ENCODE data around the gene AFP.

AFP gene

DNA sequence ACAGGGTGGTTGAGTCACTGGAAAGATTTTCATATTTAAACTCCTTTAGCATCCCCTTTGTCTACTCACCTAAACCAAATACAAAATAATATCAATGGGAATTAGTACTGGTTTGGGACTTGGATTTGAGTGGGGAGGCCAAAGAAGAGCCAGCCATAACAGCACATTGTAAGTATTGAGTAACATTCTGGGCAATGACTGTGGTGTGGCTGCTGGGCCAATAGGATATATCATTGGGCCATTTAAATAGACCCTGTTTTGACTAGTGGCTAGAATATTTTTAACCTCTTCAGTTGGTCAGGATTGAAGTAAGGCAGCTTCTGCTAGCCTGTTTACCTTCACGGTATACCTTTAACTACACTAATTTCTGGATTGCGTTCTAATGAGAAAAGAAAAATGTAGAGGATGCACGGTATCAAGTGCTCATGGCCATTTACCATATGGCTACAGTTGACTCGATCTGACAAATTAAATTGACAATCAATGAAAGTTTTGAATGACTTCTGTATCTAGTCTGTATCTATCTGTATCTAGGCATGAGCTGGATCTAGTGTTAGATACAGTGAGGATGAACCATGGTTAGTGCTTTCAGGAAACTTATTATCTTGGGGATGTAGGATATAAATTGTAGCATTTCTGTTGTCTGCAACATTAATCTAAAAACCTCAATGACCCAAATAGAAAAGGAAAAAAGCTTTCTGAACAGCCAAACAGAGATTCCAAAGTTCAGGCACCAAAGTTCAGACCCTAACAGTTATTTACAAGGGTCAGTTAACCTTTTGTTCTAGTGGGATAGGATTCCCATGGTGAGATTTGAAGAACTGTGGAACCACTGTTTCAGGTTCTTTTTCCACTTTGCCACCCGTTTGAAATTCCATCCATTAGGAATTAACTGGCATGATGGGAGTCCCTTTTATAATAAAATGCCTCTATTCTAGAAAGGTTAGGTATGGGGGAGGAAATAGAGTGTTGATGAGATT, 38.7 kb upstream of the AFP start:
- TF ChIP-seq ISL1 (CRISPR knock-in tag; IDR thresholded peaks at IDR 0.05), result no peak
- TF ChIP-seq, protein P1, sequence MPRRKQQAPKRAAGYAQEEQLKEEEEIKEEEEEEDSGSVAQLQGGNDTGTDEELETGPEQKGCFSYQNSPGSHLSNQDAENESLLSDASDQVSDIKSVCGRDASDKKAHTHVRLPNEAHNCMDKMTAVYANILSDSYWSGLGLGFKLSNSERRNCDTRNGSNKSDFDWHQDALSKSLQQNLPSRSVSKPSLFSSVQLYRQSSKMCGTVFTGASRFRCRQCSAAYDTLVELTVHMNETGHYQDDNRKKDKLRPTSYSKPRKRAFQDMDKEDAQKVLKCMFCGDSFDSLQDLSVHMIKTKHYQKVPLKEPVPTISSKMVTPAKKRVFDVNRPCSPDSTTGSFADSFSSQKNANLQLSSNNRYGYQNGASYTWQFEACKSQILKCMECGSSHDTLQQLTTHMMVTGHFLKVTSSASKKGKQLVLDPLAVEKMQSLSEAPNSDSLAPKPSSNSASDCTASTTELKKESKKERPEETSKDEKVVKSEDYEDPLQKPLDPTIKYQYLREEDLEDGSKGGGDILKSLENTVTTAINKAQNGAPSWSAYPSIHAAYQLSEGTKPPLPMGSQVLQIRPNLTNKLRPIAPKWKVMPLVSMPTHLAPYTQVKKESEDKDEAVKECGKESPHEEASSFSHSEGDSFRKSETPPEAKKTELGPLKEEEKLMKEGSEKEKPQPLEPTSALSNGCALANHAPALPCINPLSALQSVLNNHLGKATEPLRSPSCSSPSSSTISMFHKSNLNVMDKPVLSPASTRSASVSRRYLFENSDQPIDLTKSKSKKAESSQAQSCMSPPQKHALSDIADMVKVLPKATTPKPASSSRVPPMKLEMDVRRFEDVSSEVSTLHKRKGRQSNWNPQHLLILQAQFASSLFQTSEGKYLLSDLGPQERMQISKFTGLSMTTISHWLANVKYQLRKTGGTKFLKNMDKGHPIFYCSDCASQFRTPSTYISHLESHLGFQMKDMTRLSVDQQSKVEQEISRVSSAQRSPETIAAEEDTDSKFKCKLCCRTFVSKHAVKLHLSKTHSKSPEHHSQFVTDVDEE (CRISPR knock-in tag; IDR thresholded peaks at IDR 0.05), result no peak
- no peak for TF ChIP-seq ZNF70 (CRISPR knock-in tag; IDR thresholded peaks at IDR 0.05)
- TF ChIP-seq ZC3H10 (CRISPR knock-in tag; IDR thresholded peaks at IDR 0.05), result no peak
- TF ChIP-seq, protein P2, sequence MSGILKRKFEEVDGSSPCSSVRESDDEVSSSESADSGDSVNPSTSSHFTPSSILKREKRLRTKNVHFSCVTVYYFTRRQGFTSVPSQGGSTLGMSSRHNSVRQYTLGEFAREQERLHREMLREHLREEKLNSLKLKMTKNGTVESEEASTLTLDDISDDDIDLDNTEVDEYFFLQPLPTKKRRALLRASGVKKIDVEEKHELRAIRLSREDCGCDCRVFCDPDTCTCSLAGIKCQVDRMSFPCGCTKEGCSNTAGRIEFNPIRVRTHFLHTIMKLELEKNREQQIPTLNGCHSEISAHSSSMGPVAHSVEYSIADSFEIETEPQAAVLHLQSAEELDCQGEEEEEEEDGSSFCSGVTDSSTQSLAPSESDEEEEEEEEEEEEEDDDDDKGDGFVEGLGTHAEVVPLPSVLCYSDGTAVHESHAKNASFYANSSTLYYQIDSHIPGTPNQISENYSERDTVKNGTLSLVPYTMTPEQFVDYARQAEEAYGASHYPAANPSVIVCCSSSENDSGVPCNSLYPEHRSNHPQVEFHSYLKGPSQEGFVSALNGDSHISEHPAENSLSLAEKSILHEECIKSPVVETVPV (CRISPR knock-in tag; IDR thresholded peaks at IDR 0.05), result no peak
- TF ChIP-seq, protein P3, sequence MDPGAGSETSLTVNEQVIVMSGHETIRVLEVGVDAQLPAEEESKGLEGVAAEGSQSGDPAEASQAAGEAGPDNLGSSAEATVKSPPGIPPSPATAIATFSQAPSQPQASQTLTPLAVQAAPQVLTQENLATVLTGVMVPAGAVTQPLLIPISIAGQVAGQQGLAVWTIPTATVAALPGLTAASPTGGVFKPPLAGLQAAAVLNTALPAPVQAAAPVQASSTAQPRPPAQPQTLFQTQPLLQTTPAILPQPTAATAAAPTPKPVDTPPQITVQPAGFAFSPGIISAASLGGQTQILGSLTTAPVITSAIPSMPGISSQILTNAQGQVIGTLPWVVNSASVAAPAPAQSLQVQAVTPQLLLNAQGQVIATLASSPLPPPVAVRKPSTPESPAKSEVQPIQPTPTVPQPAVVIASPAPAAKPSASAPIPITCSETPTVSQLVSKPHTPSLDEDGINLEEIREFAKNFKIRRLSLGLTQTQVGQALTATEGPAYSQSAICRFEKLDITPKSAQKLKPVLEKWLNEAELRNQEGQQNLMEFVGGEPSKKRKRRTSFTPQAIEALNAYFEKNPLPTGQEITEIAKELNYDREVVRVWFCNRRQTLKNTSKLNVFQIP (CRISPR knock-in tag; IDR thresholded peaks at IDR 0.05; ENCODE audit: borderline replicate concordance, low read depth), result no peak
- TF ChIP-seq PPARA (CRISPR knock-in tag; IDR thresholded peaks at IDR 0.05; ENCODE audit: borderline replicate concordance), result no peak
- TF ChIP-seq CSDC2 (CRISPR knock-in tag; IDR thresholded peaks at IDR 0.05), result no peak
- TF ChIP-seq GLIS3 (CRISPR knock-in tag; IDR thresholded peaks at IDR 0.05), result no peak
- TF ChIP-seq, protein P4, sequence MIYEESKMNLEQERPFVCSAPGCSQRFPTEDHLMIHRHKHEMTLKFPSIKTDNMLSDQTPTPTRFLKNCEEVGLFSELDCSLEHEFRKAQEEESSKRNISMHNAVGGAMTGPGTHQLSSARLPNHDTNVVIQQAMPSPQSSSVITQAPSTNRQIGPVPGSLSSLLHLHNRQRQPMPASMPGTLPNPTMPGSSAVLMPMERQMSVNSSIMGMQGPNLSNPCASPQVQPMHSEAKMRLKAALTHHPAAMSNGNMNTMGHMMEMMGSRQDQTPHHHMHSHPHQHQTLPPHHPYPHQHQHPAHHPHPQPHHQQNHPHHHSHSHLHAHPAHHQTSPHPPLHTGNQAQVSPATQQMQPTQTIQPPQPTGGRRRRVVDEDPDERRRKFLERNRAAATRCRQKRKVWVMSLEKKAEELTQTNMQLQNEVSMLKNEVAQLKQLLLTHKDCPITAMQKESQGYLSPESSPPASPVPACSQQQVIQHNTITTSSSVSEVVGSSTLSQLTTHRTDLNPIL (CRISPR knock-in tag; IDR thresholded peaks at IDR 0.05; ENCODE audit: low read depth), result no peak
- no peak for TF ChIP-seq TOX (CRISPR knock-in tag; IDR thresholded peaks at IDR 0.05; ENCODE audit: borderline replicate concordance)
- TF ChIP-seq OSR1 (CRISPR knock-in tag; IDR thresholded peaks at IDR 0.05), result no peak
- TF ChIP-seq ZFP30 (CRISPR knock-in tag; IDR thresholded peaks at IDR 0.05), result no peak
- TF ChIP-seq ARNTL (CRISPR knock-in tag; IDR thresholded peaks at IDR 0.05; ENCODE audit: borderline replicate concordance, low read depth), result no peak
- no peak for TF ChIP-seq SNAI2 (CRISPR knock-in tag; IDR thresholded peaks at IDR 0.05)
- TF ChIP-seq RARB (CRISPR knock-in tag; IDR thresholded peaks at IDR 0.05), result no peak
- no peak for TF ChIP-seq ZNF565 (CRISPR knock-in tag; conservative IDR thresholded peaks at IDR 0.05; ENCODE audit: low read depth)
- no peak for TF ChIP-seq TCF4 (CRISPR knock-in tag; IDR thresholded peaks at IDR 0.05; ENCODE audit: borderline replicate concordance)
- no peak for TF ChIP-seq BACH2 (CRISPR knock-in tag; IDR thresholded peaks at IDR 0.05; ENCODE audit: borderline replicate concordance)
- ATAC-seq, result no peak

GRCh38 chr4:73401412-73401811, 34.6 kb upstream of the AFP start:
- ATAC-seq, result no peak
- TF ChIP-seq, protein P1 (CRISPR knock-in tag; IDR thresholded peaks at IDR 0.05), result no peak
- no peak for TF ChIP-seq GLIS3 (CRISPR knock-in tag; IDR thresholded peaks at IDR 0.05)
- no peak for TF ChIP-seq OSR1 (CRISPR knock-in tag; IDR thresholded peaks at IDR 0.05)
- no peak for TF ChIP-seq SNAI2 (CRISPR knock-in tag; IDR thresholded peaks at IDR 0.05)
- TF ChIP-seq, protein P4 (CRISPR knock-in tag; IDR thresholded peaks at IDR 0.05; ENCODE audit: low read depth), result no peak
- TF ChIP-seq ZFP3 (CRISPR knock-in tag; IDR thresholded peaks at IDR 0.05), result no peak
- TF ChIP-seq PATZ1 (CRISPR knock-in tag; IDR thresholded peaks at IDR 0.05; ENCODE audit: borderline replicate concordance), result no peak
- no peak for TF ChIP-seq ZC3H10 (CRISPR knock-in tag; IDR thresholded peaks at IDR 0.05)
- TF ChIP-seq TOX (CRISPR knock-in tag; IDR thresholded peaks at IDR 0.05; ENCODE audit: borderline replicate concordance), result no peak
- TF ChIP-seq BACH2 (CRISPR knock-in tag; IDR thresholded peaks at IDR 0.05; ENCODE audit: borderline replicate concordance), result no peak
- TF ChIP-seq RARB (CRISPR knock-in tag; IDR thresholded peaks at IDR 0.05), result no peak
- TF ChIP-seq ESRRG (CRISPR knock-in tag; IDR thresholded peaks at IDR 0.05), result no peak
- TF ChIP-seq, protein P3 (CRISPR knock-in tag; IDR thresholded peaks at IDR 0.05; ENCODE audit: borderline replicate concordance, low read depth), result no peak
- no peak for TF ChIP-seq ARNTL (CRISPR knock-in tag; IDR thresholded peaks at IDR 0.05; ENCODE audit: borderline replicate concordance, low read depth)
